Measurements from ENCODE around the gene ZIC2. TPM values are rescaled to one million over a fixed set of nuclear protein-coding genes. Genes with fewer than 3 reads are reported as not detected.

Gene ZIC2
- total RNA-seq, 1 donor from 2014 or later, result not detected

GRCh38 chr13:99959540-99960230 lies 21.9 kb upstream of the ZIC2 start:
- H3K27me3 Mint-ChIP-seq, result peaks cover 89% of the 10 kb centered on the region
- peak; percentile 62 for TF ChIP-seq CTCF (IDR thresholded peaks at IDR 0.05; ENCODE audit: unreplicated experiment)
- no peaks in the 10 kb centered on the region for H3K9me3 Mint-ChIP-seq (ENCODE audit: low read depth)
- peaks cover 22% of the 10 kb centered on the region for H3K4me1 Mint-ChIP-seq (ENCODE audit: low read depth)
- H3K27ac Mint-ChIP-seq, result peak overlapping the region; percentile 15
- H3K4me3 Mint-ChIP-seq (ENCODE audit: low read depth), result peak overlapping the region; percentile 60
- no peak for DNase-seq (ENCODE audit: low spot score, unreplicated experiment)
- no peaks in the 10 kb centered on the region for H3K36me3 Mint-ChIP-seq (ENCODE audit: insufficient read depth)

- Mint-ChIP-seq H3K36me3 (ENCODE audit: insufficient read depth) (no peaks in the 10 kb centered on the region), H3K4me1 (ENCODE audit: low read depth) (peaks cover 17% of the 10 kb centered on the region), H3K27me3 (peaks cover 85% of the 10 kb centered on the region), H3K27ac (no peak overlapping the region), H3K9me3 (ENCODE audit: low read depth) (no peaks in the 10 kb centered on the region), H3K4me3 (ENCODE audit: low read depth) (no peak overlapping the region)
- TF ChIP-seq CTCF (IDR thresholded peaks at IDR 0.05; ENCODE audit: unreplicated experiment), result no peak
- DNase-seq (ENCODE audit: low spot score, unreplicated experiment), result no peak
These were observed 20.8 kb upstream of the ZIC2 start for GRCh38 chr13:99960663-99961311.

GRCh38 chr13:99961636-99962035 lies 19.9 kb upstream of the ZIC2 start:
- TF ChIP-seq CTCF (IDR thresholded peaks at IDR 0.05; ENCODE audit: unreplicated experiment), result no peak
- H3K9me3 Mint-ChIP-seq (ENCODE audit: low read depth), result no peaks in the 10 kb centered on the region
- H3K4me1 Mint-ChIP-seq (ENCODE audit: low read depth), result peaks cover 12% of the 10 kb centered on the region
- H3K4me3 Mint-ChIP-seq (ENCODE audit: low read depth), result no peak overlapping the region
- H3K27ac Mint-ChIP-seq, result no peak overlapping the region
- H3K27me3 Mint-ChIP-seq, result peaks cover 85% of the 10 kb centered on the region
- no peak for DNase-seq (ENCODE audit: low spot score, unreplicated experiment)
- H3K36me3 Mint-ChIP-seq (ENCODE audit: insufficient read depth), result no peaks in the 10 kb centered on the region

- no peak overlapping the region for H3K4me3 Mint-ChIP-seq (ENCODE audit: low read depth)
- H3K27me3 Mint-ChIP-seq, result peaks cover 87% of the 10 kb centered on the region
- no peaks in the 10 kb centered on the region for H3K36me3 Mint-ChIP-seq (ENCODE audit: insufficient read depth)
- no peak for TF ChIP-seq CTCF (IDR thresholded peaks at IDR 0.05; ENCODE audit: unreplicated experiment)
- H3K9me3 Mint-ChIP-seq (ENCODE audit: low read depth), result no peaks in the 10 kb centered on the region
- DNase-seq (ENCODE audit: low spot score, unreplicated experiment), result no peak
- H3K4me1 Mint-ChIP-seq (ENCODE audit: low read depth), result peaks cover 9% of the 10 kb centered on the region
- H3K27ac Mint-ChIP-seq, result no peak overlapping the region
These were observed 19.3 kb upstream of the ZIC2 start for GRCh38 chr13:99962242-99962641.

- H3K4me1 Mint-ChIP-seq (ENCODE audit: low read depth), result peaks cover 12% of the 10 kb centered on the region
These were observed 17.7 kb upstream of the ZIC2 start for GRCh38 chr13:99963816-99964339.

More at GRCh38 chr13:99963816-99964339, 17.7 kb upstream of the ZIC2 start:
- H3K9me3 Mint-ChIP-seq (ENCODE audit: low read depth), result no peaks in the 10 kb centered on the region
- peaks cover 79% of the 10 kb centered on the region for H3K27me3 Mint-ChIP-seq
- H3K36me3 Mint-ChIP-seq (ENCODE audit: insufficient read depth), result no peaks in the 10 kb centered on the region
- no peak for TF ChIP-seq CTCF (IDR thresholded peaks at IDR 0.05; ENCODE audit: unreplicated experiment)
- DNase-seq (ENCODE audit: low spot score, unreplicated experiment), result no peak
- H3K27ac Mint-ChIP-seq, result no peak overlapping the region
- no peak overlapping the region for H3K4me3 Mint-ChIP-seq (ENCODE audit: low read depth)

Measured in progenitor cell of endocrine pancreas (in vitro differentiated cells).